Ovary (tissue), 9 donors: Measurements from ENCODE around the gene LIPN. TPM values are rescaled to one million over a fixed set of nuclear protein-coding genes. Genes with fewer than 3 reads are reported as not detected.

ENCODE experiments used
- DNase-seq, 5 donors: peaks; one replicate each; pipeline ENCODE4 v3.0.0-alpha.2; 2019 to 2020
- H3K27ac ChIP-seq, 2 donors: fragments of 200-600 bp; one replicate each; pipeline versions ENCODE4 v1.5.1 to v1.8.0; 2019 to 2022
- H3K27me3 ChIP-seq: fragments of 200-600 bp; one replicate; pipeline ENCODE4 v1.8.0; 2022
- H3K36me3 ChIP-seq: fragments of 200-600 bp; sonication (generic); one replicate; pipeline ENCODE4 v1.5.1; 2019
- H3K4me1 ChIP-seq: one replicate; pipeline ENCODE4 v1.8.1; 2013; ENCODE audit warnings: mild to moderate bottlenecking, moderate library complexity; ENCODE audit not compliant: insufficient read depth
- H3K4me3 ChIP-seq: fragments of 200-600 bp; sonication (generic); one replicate; pipeline ENCODE4 v1.5.1; 2017
- H3K9me3 ChIP-seq, 2 donors: fragments of 200-600 bp in 1 of 2; sonication (generic) in 1 of 2; one replicate each; pipeline versions ENCODE4 v1.5.1 to v1.8.1; 2013 to 2019; ENCODE audit warnings: mild to moderate bottlenecking in 1 of 2, moderate library complexity in 1 of 2
- CTCF ChIP-seq, 3 donors: fragments of 450-650 bp in 2 of 3; fragments of 200-600 bp in 1 of 3; IDR thresholded peaks; one replicate each; pipeline versions ENCODE4 v1.5.1 to v1.8.0; 2016 to 2022; ENCODE audit warnings: antibody characterized with exemption in 3 of 3, mild to moderate bottlenecking in 1 of 3
- EP300 ChIP-seq: sonication (generic); formaldehyde crosslinking; IDR thresholded peaks from one replicate; pipeline ENCODE4 v1.6.1; 2017; ENCODE audit warnings: antibody characterized with exemption
- POLR2A ChIP-seq: fragments of 450-650 bp; IDR thresholded peaks from one replicate; pipeline ENCODE4 v1.6.1; 2017; ENCODE audit warnings: antibody characterized with exemption, mild to moderate bottlenecking, moderate library complexity
- WGBS, 3 donors: extraction: QIAGEN DNeasy Blood & Tissue Kit in 1 of 3; methylation state at CpG; one replicate each; pipeline versions ENCODE4 v1.1.5 to v1.1.7; 2013 to 2017; 5-methylcytosine and 5-hydroxymethylcytosine counted together
- intact Hi-C, 4 donors: fragments of 100-400 bp; cut with DNase I; formaldehyde crosslinking; loops; one replicate each; pipeline versions ENCODE4 v1.11.0 to v1.15.1; 2022 to 2023
- polyA plus RNA-seq, 2 donors: library from polyadenylated mRNA; stranded (reverse); fragments of 200-250 nt in 1 of 2; fragments of 350-450 nt in 1 of 2; fragmentation: Illumina TruSeq in 1 of 2; extraction: RNeasy Lipid Tissue Mini Kit (QIAGEN cat#74804) in 1 of 2; gene quantifications; one replicate each; pipeline ENCODE4 v1.2.3, GENCODE V29; 2013 to 2014
- total RNA-seq, 7 donors: library from RNA; depleted of rRNA in 2 of 7; stranded (reverse); fragments of >200 nt in 2 of 7; fragmentation: NEBNext Ultra II Directional in 3 of 7; extraction: Animal tissue kit (Norgen Biotek cat#: 25700) in 3 of 7; gene quantifications; one replicate each; pipeline versions ENCODE4 v1.1.0 to v1.2.4, GENCODE V29; 2016 to 2023
- donor health status: DM: no; HTN: no; CAD: no; lungs with moderate emphysema.
- donor health status: DM: no; HTN: no; CAD: no.
- donor health status: Bipolar disorder and iron deficiency.
- donor health status: DM: yes; HTN: yes; CAD: no.
- donor health status: DM: no; HTN: no; CAD: no.
- donor health status: DM: yes; HTN: yes; CAD: no.

Gene LIPN
- total and polyA plus RNA-seq, 9 donors = not detected

DNA sequence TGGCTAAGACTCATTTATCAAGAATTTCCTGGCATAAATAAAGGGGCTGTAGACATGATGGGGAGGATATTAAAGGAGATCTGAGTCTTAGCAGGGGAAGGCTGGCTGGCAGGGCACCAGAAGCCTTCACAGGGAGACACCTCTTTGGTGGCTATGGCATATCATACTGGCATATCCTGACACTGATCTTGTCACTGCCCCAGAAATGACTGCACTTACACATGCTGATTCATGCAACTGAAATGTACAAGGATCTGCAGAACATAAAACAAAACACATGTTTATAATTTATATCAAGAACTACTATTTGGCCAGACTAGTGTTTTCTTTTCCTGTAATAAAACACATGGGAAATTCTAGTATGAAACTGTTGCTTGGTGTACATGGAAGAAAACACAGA is 5.5 kb upstream of the LIPN start:
- no peak for DNase-seq
- Histone ChIP-seq H3K4me1 (no peaks in the 10 kb centered on the region), H3K36me3 (no peaks in the 10 kb centered on the region), H3K9me3 (no peaks in the 10 kb centered on the region), H3K27ac (no peak overlapping the region), H3K4me3 (no peak overlapping the region), H3K27me3 (no peaks in the 10 kb centered on the region)
- TF ChIP-seq POLR2A = no peak
- no peak for TF ChIP-seq CTCF (IDR thresholded peaks at IDR 0.05)
- no peak for TF ChIP-seq EP300
- intact Hi-C loops = no loop called here

DNA sequence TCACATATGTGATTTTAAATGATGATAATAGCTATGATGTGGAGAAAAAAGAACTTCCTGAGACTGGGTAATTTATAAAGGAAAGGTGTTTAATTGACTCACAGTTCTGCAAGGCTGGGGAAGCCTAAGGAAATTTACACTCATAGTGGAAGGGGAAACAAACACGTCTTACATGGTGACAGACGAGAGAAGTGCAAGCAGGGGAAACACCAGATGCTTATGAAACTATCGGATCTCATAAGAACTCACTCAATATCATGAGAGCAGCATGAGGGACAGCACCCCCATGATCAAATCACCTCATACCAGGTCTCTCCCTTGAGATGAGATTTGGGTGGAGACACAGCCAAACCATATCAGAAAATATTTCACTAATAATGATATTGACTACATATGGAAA is 4.1 kb upstream of the LIPN start:
- H3K27me3 ChIP-seq = no peaks in the 10 kb centered on the region
- intact Hi-C loops = no loop called here
- no peaks in the 10 kb centered on the region for H3K9me3 ChIP-seq
- H3K36me3 ChIP-seq = no peaks in the 10 kb centered on the region
- H3K4me1 ChIP-seq = no peaks in the 10 kb centered on the region
- no peak for DNase-seq
- H3K4me3 ChIP-seq = no peak overlapping the region
- 93 to 94% (median 94%) methylated on average over 3 of the region's 3 CpGs for WGBS, 3 donors
- no peak overlapping the region for H3K27ac ChIP-seq
- TF ChIP-seq EP300 = no peak
- no peak for TF ChIP-seq CTCF (IDR thresholded peaks at IDR 0.05)
- no peak for TF ChIP-seq POLR2A

GRCh38 chr10:88756660-88757059 is 3.2 kb upstream of the LIPN start:
- TF ChIP-seq EP300 (no peak), CTCF (IDR thresholded peaks at IDR 0.05) (no peak), POLR2A (no peak)
- Histone ChIP-seq H3K9me3 (no peaks in the 10 kb centered on the region), H3K4me1 (no peaks in the 10 kb centered on the region), H3K27me3 (no peaks in the 10 kb centered on the region), H3K36me3 (no peaks in the 10 kb centered on the region), H3K4me3 (no peak overlapping the region), H3K27ac (no peak overlapping the region)
- 0% methylated on average over 1 of the region's 1 CpG for WGBS, 3 donors
- no peak for DNase-seq
- intact Hi-C loops = no loop called here

DNA sequence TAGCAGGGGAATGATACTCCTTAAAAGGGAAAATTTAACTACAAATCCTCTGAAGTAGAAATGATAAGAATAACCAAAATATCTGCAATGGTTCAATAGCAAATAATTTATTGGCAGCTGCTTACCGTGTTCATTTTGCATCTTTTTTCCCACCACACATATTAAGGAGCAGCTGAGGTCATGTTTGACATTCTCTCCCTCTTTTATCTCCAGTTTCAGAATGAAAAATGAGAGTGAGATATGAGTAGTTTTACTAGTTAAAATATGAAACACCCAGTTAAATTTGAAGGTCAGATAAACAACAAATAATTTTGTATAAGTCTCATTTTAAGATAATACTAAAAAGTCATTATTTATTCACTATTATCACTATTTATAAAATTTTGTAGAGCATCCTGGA is 3.1 kb downstream of the LIPN start:
- H3K36me3 ChIP-seq = no peaks in the 10 kb centered on the region
- peaks cover 1% of the 10 kb centered on the region for H3K4me1 ChIP-seq
- intact Hi-C loops = no loop called here
- no peak overlapping the region for H3K27ac ChIP-seq
- WGBS, 3 donors = 1 to 16% (median 5%) methylated on average over 1 of the region's 1 CpG
- no peak for DNase-seq
- H3K27me3 ChIP-seq = no peaks in the 10 kb centered on the region
- H3K9me3 ChIP-seq = no peaks in the 10 kb centered on the region
- H3K4me3 ChIP-seq = no peak overlapping the region
- TF ChIP-seq EP300 (no peak), CTCF (IDR thresholded peaks at IDR 0.05) (no peak), POLR2A (no peak)

DNA sequence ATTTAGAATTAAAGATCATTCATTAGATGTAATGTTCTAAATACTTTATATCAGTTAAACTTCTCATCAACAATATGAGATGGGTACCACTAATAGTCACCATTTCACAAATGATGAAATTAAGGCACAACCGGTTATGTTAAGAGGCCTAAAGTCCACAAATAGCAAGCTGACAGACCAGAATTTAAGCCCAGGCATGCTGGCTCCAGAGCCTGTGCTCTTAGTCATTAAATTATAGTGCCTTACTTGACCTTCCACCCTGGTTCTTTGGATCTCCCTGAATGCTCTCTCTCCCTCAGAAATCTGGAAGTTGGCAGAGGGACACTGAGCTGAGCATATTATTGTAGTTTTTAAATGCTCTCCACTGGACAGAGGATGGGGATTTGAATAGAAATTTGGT is 3.6 kb downstream of the LIPN start:
- Histone ChIP-seq H3K27me3 (no peaks in the 10 kb centered on the region), H3K4me1 (peaks cover 1% of the 10 kb centered on the region), H3K36me3 (no peaks in the 10 kb centered on the region), H3K4me3 (no peak overlapping the region), H3K27ac (no peak overlapping the region), H3K9me3 (no peaks in the 10 kb centered on the region)
- WGBS, 3 donors = 3 to 12% (median 8%) methylated on average over 1 of the region's 1 CpG
- TF ChIP-seq EP300 (no peak), POLR2A (no peak), CTCF (IDR thresholded peaks at IDR 0.05) (no peak)
- no peak for DNase-seq
- intact Hi-C loops = no loop called here
